Breast epithelium (tissue), 3 donors: ENCODE data around the gene ADAMTSL3.

Source experiments
- CTCF ChIP-seq, 3 donors: fragments of 450-650 bp; IDR thresholded peaks; one replicate each; pipeline ENCODE4 v1.5.1; 2016 to 2017; ENCODE audit warnings: antibody characterized with exemption in 3 of 3, mild to moderate bottlenecking in 3 of 3, moderate library complexity in 3 of 3
- POLR2A ChIP-seq: fragments of 450-650 bp; IDR thresholded peaks from one replicate; pipeline ENCODE4 v1.6.1; 2016; ENCODE audit warnings: antibody characterized with exemption, mild to moderate bottlenecking, moderate library complexity
- POLR2AphosphoS5 ChIP-seq, 3 donors: sonication (generic); formaldehyde crosslinking; IDR thresholded peaks; one replicate each; pipeline ENCODE4 v1.6.1; 2017; ENCODE audit warnings: antibody characterized with exemption in 3 of 3

GRCh38 chr15:84001037-84001436, 347.1 kb downstream of the ADAMTSL3 start:
- no peak for TF ChIP-seq POLR2A
- TF ChIP-seq POLR2AphosphoS5 (IDR thresholded peaks at IDR 0.05): no peak
- no peak for TF ChIP-seq CTCF (IDR thresholded peaks at IDR 0.05)
